MCF 10A (cell line): Measurements from ENCODE around the gene TBCD. TPM values are rescaled to one million over a fixed set of nuclear protein-coding genes. Genes with fewer than 3 reads are reported as not detected.

ENCODE experiments used
- BruUV-seq: library from RNA; stranded (reverse); fragments of 400-500 nt; replicated peaks from 2 replicates; lab custom pipeline; 2021; lab: Mats Ljungman, UMichigan
- CTCF ChIA-PET: fragments of 300-600 bp; sonication (Branson Sonifier 250); formaldehyde crosslinking; extraction: SDS; loops from one replicate; lab custom pipeline; 2021; ENCODE audit warnings: antibody characterized with exemption, inconsistent platforms; lab: Yijun Ruan, JAX
- POLR2A ChIA-PET: fragments of 300-600, 350-650 bp; sonication (Branson Sonifier 250); formaldehyde crosslinking; extraction: SDS; loops from one replicate; lab custom pipeline; 2020; ENCODE audit warnings: antibody characterized with exemption, inconsistent platforms; lab: Yijun Ruan, JAX
- DNase-seq: peaks from one replicate; pipeline ENCODE4 v3.0.0-alpha.2; 2018; ENCODE audit not compliant: unreplicated experiment
- H3K27ac Mint-ChIP-seq: one replicate; pipeline ENCODE4 v1.8.0; 2022; ENCODE audit warnings: mild to moderate bottlenecking, low read depth, mixed read lengths; ENCODE audit not compliant: unreplicated experiment
- H3K27me3 Mint-ChIP-seq: one replicate; pipeline ENCODE4 v1.8.0; 2022; ENCODE audit warnings: mixed read lengths; ENCODE audit not compliant: insufficient read depth, unreplicated experiment
- H3K36me3 Mint-ChIP-seq: one replicate; pipeline ENCODE4 v1.8.0; 2022; ENCODE audit warnings: mild to moderate bottlenecking, moderate library complexity, mixed read lengths; ENCODE audit not compliant: insufficient read depth, unreplicated experiment
- H3K4me1 Mint-ChIP-seq: one replicate; pipeline ENCODE4 v1.8.0; 2022; ENCODE audit warnings: mixed read lengths; ENCODE audit not compliant: insufficient read depth, unreplicated experiment
- H3K4me3 Mint-ChIP-seq: one replicate; pipeline ENCODE4 v1.8.0; 2022; ENCODE audit warnings: mild to moderate bottlenecking, moderate library complexity, mixed read lengths; ENCODE audit not compliant: unreplicated experiment
- H3K9me3 Mint-ChIP-seq: one replicate; pipeline ENCODE4 v1.8.0; 2022; ENCODE audit warnings: mixed read lengths; ENCODE audit not compliant: unreplicated experiment
- intact Hi-C: fragments of 100-400 bp; cut with micrococcal nuclease; formaldehyde crosslinking; loops from 2 replicates; pipeline ENCODE4 v1.14.1; 2022
- total RNA-seq: library from RNA; stranded (reverse); gene quantifications from 2 replicates; pipeline ENCODE4 v1.2.3, GENCODE V29; 2022
- TF ChIP-seq, protein P1 (sequence below): fragments of 200-600 bp; IDR thresholded peaks from one replicate; pipeline ENCODE4 v1.8.0; 2022; ENCODE audit warnings: antibody characterized with exemption, mild to moderate bottlenecking; ENCODE audit not compliant: unreplicated experiment

TBCD gene
- total RNA-seq, 1 experiment from 2014 or later = 76.2 TPM

GRCh38 chr17:82927661-82928601 lies 176.1 kb downstream of the TBCD start:
- Mint-ChIP-seq H3K4me1 (peaks cover 6% of the 10 kb centered on the region), H3K27me3 (no peaks in the 10 kb centered on the region), H3K36me3 (peaks cover 50% of the 10 kb centered on the region), H3K9me3 (no peaks in the 10 kb centered on the region), H3K27ac (no peak overlapping the region), H3K4me3 (no peak overlapping the region)
- BruUV-seq = no TSS peak
- intact Hi-C loops = no loop called here
- TF ChIP-seq, protein P1, sequence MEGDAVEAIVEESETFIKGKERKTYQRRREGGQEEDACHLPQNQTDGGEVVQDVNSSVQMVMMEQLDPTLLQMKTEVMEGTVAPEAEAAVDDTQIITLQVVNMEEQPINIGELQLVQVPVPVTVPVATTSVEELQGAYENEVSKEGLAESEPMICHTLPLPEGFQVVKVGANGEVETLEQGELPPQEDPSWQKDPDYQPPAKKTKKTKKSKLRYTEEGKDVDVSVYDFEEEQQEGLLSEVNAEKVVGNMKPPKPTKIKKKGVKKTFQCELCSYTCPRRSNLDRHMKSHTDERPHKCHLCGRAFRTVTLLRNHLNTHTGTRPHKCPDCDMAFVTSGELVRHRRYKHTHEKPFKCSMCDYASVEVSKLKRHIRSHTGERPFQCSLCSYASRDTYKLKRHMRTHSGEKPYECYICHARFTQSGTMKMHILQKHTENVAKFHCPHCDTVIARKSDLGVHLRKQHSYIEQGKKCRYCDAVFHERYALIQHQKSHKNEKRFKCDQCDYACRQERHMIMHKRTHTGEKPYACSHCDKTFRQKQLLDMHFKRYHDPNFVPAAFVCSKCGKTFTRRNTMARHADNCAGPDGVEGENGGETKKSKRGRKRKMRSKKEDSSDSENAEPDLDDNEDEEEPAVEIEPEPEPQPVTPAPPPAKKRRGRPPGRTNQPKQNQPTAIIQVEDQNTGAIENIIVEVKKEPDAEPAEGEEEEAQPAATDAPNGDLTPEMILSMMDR = no peak
- ChIA-PET POLR2A (no interaction called here), CTCF (interaction anchor here (0.5 to 1.3 kb wide), 2 partner anchors 10 to 161 kb away, joined by 3 to 5 read pairs; no protein-coding TSS in a partner anchor)
- DNase-seq = no peak

GRCh38 chr17:82929011-82929622 lies 177.3 kb downstream of the TBCD start:
- H3K27me3 Mint-ChIP-seq = no peaks in the 10 kb centered on the region
- TF ChIP-seq, protein P1 = no peak
- no peak overlapping the region for H3K27ac Mint-ChIP-seq
- peaks cover 60% of the 10 kb centered on the region for H3K36me3 Mint-ChIP-seq
- ChIA-PET POLR2A (no interaction called here), CTCF (interaction anchor here (1.3 kb wide), 1 partner anchor 12 kb away, joined by 3 read pairs; no protein-coding TSS in a partner anchor)
- intact Hi-C loops = no loop called here
- no peaks in the 10 kb centered on the region for H3K9me3 Mint-ChIP-seq
- DNase-seq = no peak
- H3K4me1 Mint-ChIP-seq = peaks cover 6% of the 10 kb centered on the region
- H3K4me3 Mint-ChIP-seq = no peak overlapping the region
- no TSS peak for BruUV-seq

GRCh38 chr17:82929676-82930042 lies 177.8 kb downstream of the TBCD start:
- Mint-ChIP-seq H3K4me1 (peaks cover 6% of the 10 kb centered on the region), H3K27ac (no peak overlapping the region), H3K36me3 (peaks cover 60% of the 10 kb centered on the region), H3K9me3 (no peaks in the 10 kb centered on the region), H3K27me3 (no peaks in the 10 kb centered on the region), H3K4me3 (no peak overlapping the region)
- CTCF ChIA-PET = no interaction called here
- intact Hi-C loops = no loop called here
- BruUV-seq = no TSS peak
- TF ChIP-seq, protein P1 = no peak
- POLR2A ChIA-PET = no interaction called here
- DNase-seq = no peak
